ENCODE measurements around the gene NAA20. TPM values are rescaled to one million over a fixed set of nuclear protein-coding genes. Genes with fewer than 3 reads are reported as not detected.

The NAA20 gene
- total RNA-seq, 1 experiment from 2014 or later = 81.5 TPM

- DNase-seq = peak; percentile 66 to 74
- Histone ChIP-seq H3K9me3 (no peaks in the 10 kb centered on the region), H3K4me3 (ENCODE audit: low read depth, low read length) (peak overlapping the region; percentile 51), H3K27me3 (replicated peaks; ENCODE audit: control insufficient read depth, insufficient read depth, low read length) (no peaks in the 10 kb centered on the region), H3K36me3 (ENCODE audit: control insufficient read depth, insufficient read depth, low read length) (peaks cover 4% of the 10 kb centered on the region; the same call in 1 of the 2 replicates), H3K4me1 (peaks cover 46% of the 10 kb centered on the region)
- ChIA-PET CTCF (interaction anchor here (0.7 to 1.5 kb wide), 3 partner anchors 15 to 41 kb away, joined by 3 to 13 read pairs (median 5); partner anchors contain the start of gene NAA20), POLR2A (interaction anchor here (0.7 to 2.9 kb wide), 5 partner anchors 14 to 59 kb away, joined by 3 to 16 read pairs (median 4); no protein-coding TSS in a partner anchor)
- intact Hi-C loops (cut with micrococcal nuclease; ENCODE audit: unreplicated experiment) = loop anchor here (1.0 to 2.0 kb wide), 3 partner anchors 12 to 78 kb away; no protein-coding TSS in a partner anchor
- no peak for TF ChIP-seq CTCF (IDR thresholded peaks at IDR 0.05; ENCODE audit: insufficient read depth in 1 of 2, low read depth in 1 of 2, low read length in 1 of 2, severe bottlenecking in 1 of 2, unreplicated experiment in 1 of 2)
- H3K4me1 Mint-ChIP-seq (ENCODE audit: low read depth, unreplicated experiment) = peaks cover 54% of the 10 kb centered on the region
- BruUV-seq (replicated peaks) = no TSS peak
- H3K36me3 Mint-ChIP-seq (ENCODE audit: insufficient read depth, unreplicated experiment) = peaks cover 35% of the 10 kb centered on the region
- H3K4me3 Mint-ChIP-seq (ENCODE audit: unreplicated experiment) = peak overlapping the region; percentile 81
- peak overlapping the region; percentile 89 for H3K27ac Mint-ChIP-seq (ENCODE audit: unreplicated experiment)
- no peaks in the 10 kb centered on the region for H3K9me3 Mint-ChIP-seq (ENCODE audit: unreplicated experiment)
- no peaks in the 10 kb centered on the region for H3K27me3 Mint-ChIP-seq (ENCODE audit: insufficient read depth, unreplicated experiment)
These were observed 40.4 kb upstream of the NAA20 start for GRCh38 chr20:19976595-19977372.

GRCh38 chr20:19977373-19977770, 39.8 kb upstream of the NAA20 start:
- no peak for DNase-seq
- peaks cover 52% of the 10 kb centered on the region for H3K4me1 Mint-ChIP-seq (ENCODE audit: low read depth, unreplicated experiment)
- intact Hi-C loops (cut with micrococcal nuclease; ENCODE audit: unreplicated experiment) = loop anchor here (1.0 to 2.0 kb wide), 2 partner anchors 13 to 79 kb away; no protein-coding TSS in a partner anchor
- H3K4me3 Mint-ChIP-seq (ENCODE audit: unreplicated experiment) = peak overlapping the region; percentile 81
- BruUV-seq (replicated peaks) = no TSS peak
- ChIA-PET CTCF (interaction anchor here (0.6 to 1.5 kb wide), 4 partner anchors 15 to 91 kb away, joined by 3 to 13 read pairs (median 4); partner anchors contain the start of gene NAA20), POLR2A (interaction anchor here (0.7 to 2.9 kb wide), 4 partner anchors 14 to 39 kb away, joined by 3 to 16 read pairs (median 4); no protein-coding TSS in a partner anchor)
- H3K27ac Mint-ChIP-seq (ENCODE audit: unreplicated experiment) = peak overlapping the region; percentile 89
- Histone ChIP-seq H3K36me3 (ENCODE audit: control insufficient read depth, insufficient read depth, low read length) (peaks cover 4% of the 10 kb centered on the region; the same call in 1 of the 2 replicates), H3K4me3 (ENCODE audit: low read depth, low read length) (peak overlapping the region; percentile 51), H3K4me1 (peaks cover 40% of the 10 kb centered on the region), H3K27me3 (replicated peaks; ENCODE audit: control insufficient read depth, insufficient read depth, low read length) (no peaks in the 10 kb centered on the region), H3K9me3 (no peaks in the 10 kb centered on the region)
- no peaks in the 10 kb centered on the region for H3K27me3 Mint-ChIP-seq (ENCODE audit: insufficient read depth, unreplicated experiment)
- no peaks in the 10 kb centered on the region for H3K9me3 Mint-ChIP-seq (ENCODE audit: unreplicated experiment)
- H3K36me3 Mint-ChIP-seq (ENCODE audit: insufficient read depth, unreplicated experiment) = peaks cover 35% of the 10 kb centered on the region
- no peak for TF ChIP-seq CTCF (IDR thresholded peaks at IDR 0.05; ENCODE audit: insufficient read depth in 1 of 2, low read depth in 1 of 2, low read length in 1 of 2, severe bottlenecking in 1 of 2, unreplicated experiment in 1 of 2)

GRCh38 chr20:19978511-19979210, 38.5 kb upstream of the NAA20 start:
- Histone ChIP-seq H3K27me3 (replicated peaks; ENCODE audit: control insufficient read depth, insufficient read depth, low read length) (no peaks in the 10 kb centered on the region), H3K4me1 (peaks cover 39% of the 10 kb centered on the region), H3K36me3 (ENCODE audit: control insufficient read depth, insufficient read depth, low read length) (peaks cover 4% of the 10 kb centered on the region; the same call in 1 of the 2 replicates), H3K4me3 (ENCODE audit: low read depth, low read length) (no peak overlapping the region), H3K9me3 (no peaks in the 10 kb centered on the region)
- Mint-ChIP-seq H3K4me3 (ENCODE audit: unreplicated experiment) (no peak overlapping the region), H3K27me3 (ENCODE audit: insufficient read depth, unreplicated experiment) (no peaks in the 10 kb centered on the region), H3K9me3 (ENCODE audit: unreplicated experiment) (no peaks in the 10 kb centered on the region), H3K27ac (ENCODE audit: unreplicated experiment) (no peak overlapping the region), H3K4me1 (ENCODE audit: low read depth, unreplicated experiment) (peaks cover 39% of the 10 kb centered on the region), H3K36me3 (ENCODE audit: insufficient read depth, unreplicated experiment) (peaks cover 29% of the 10 kb centered on the region)
- BruUV-seq (replicated peaks) = no TSS peak
- POLR2A ChIA-PET = no interaction called here
- intact Hi-C loops (cut with micrococcal nuclease; ENCODE audit: unreplicated experiment) = no loop called here
- no peak for DNase-seq
- TF ChIP-seq CTCF (IDR thresholded peaks at IDR 0.05; ENCODE audit: insufficient read depth in 1 of 2, low read depth in 1 of 2, low read length in 1 of 2, severe bottlenecking in 1 of 2, unreplicated experiment in 1 of 2) = no peak
- CTCF ChIA-PET = no interaction called here
